ENCODE results near the gene TNFRSF21.
"Not testable (repeated sequence)": the region's sequence is repeated elsewhere in the genome, so short reads cannot be mapped to it uniquely, and the experiment has no call there.

The TNFRSF21 gene

DNA sequence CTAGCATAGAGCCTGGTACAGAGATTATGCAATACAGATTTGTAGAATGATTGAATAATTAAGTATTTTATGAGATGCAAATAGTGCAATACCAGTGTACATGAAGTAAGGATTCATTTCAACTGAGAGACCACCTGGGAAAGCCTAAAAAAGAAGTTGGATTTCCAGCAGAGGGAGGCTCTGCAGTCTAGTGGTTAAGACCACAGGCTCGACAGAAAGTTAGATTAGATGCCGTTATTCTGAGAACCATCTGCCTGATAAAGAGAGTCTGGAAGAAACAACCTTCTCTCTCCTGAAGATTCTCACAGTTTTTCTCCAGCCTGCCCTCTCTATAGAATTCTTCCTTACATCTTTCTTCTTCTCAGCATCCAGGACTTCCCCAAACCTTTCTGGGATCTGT, 13.6 kb upstream of the TNFRSF21 start:
- FAIRE-seq (no peak), DNase-seq (ENCODE audit: insufficient read length, low spot score) (no peak)

DNA sequence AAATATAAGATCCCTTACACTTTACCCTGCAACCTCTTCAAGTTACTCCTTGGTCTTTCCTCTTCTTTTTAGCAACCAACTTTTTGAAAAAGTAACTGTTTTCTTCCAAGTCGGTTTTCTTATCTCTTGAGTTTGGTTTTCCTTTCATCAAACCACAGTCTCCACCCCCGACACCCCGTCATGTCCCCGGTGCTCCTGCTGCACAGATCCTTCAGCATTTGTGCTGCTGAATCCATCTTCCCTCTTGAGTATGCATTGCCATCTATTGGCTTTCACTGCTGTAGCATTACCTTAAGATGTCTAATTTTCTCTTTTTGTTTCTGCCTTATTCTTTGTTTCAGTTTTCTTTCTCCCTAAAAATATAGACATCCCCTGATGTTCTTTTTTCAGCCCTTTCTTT, 11.9 kb upstream of the TNFRSF21 start:
- no peak for DNase-seq (ENCODE audit: insufficient read length, low spot score)

DNA sequence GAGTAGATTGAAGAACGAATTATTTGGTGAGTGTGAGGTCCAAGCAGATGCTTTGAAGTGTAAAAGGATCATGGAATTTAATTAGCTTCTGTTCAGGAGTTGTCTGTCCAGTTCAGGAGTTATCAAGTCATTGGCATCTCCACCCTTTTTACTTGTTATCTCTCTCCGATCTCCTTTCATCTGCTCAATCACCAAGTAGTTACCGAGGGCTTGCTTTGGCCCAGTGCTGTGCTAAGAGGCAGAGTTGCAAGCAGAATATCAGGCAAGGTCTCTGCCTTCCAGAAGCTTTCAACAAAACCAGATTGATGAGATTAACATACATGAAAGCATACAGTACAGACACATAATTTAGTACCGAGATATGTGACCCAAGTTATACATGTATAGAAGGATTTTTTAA, 10.2 kb upstream of the TNFRSF21 start:
- no peak for FAIRE-seq

More for the DNA sequence above, 11.9 kb upstream of the TNFRSF21 start:
- no peak for FAIRE-seq

DNA sequence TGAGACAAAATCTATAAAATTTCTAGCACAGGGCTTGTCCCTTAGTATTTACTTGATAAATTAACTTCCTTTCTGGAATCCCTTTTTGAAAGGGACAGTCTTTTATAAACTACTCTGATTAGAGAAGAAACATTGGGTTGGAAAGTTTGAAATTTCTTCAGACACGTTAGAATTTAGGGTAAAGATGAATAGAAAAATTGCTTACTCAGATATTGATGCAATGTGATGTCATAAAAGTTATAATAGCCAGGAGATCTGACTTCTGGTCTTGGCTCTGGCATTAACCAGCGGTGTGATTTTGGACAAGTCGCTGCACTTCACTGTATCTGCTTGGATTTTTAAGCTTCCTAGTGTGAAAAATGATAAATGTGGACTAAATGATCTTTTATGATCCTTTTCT, 9.7 kb upstream of the TNFRSF21 start:
- FAIRE-seq (no peak), DNase-seq (ENCODE audit: insufficient read length, low spot score) (no peak)

More for the DNA sequence above, 10.2 kb upstream of the TNFRSF21 start:
- no peak for DNase-seq (ENCODE audit: insufficient read length, low spot score)

DNA sequence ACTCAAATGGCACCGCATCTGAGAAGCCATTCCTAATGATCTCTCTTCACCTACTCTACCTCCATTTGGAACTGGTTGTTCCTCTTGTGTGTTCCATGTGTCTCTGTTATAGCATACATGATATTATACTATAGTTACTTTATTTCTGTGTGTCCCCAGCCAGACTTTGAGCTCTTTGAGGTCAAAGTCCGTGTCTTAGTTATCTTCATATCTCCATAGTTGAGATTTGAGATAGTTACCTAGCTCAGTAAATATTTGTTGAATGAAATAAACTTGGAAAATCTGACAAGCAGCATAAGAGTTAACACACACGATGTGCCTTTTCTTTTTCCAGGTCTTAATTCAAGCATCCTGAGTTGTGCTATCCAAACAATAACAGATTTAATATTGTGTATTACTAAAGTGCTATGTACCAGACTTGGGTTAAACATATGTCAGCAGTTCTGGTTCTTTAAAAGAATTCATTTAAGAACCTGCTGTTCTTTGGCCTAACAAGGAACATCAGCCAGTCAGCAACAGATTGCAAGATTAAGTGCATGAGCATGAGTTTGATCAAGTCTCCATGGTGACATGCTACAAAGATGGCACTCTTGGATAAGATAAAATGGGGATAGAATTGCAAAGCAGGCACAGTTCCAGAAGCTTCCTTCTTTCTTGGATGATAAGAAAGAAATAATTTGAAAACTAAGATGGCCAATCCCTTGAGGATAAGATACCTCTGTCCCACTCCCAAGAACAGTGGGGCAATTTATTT, 8.7 kb upstream of the TNFRSF21 start:
- FAIRE-seq: no peak

DNA sequence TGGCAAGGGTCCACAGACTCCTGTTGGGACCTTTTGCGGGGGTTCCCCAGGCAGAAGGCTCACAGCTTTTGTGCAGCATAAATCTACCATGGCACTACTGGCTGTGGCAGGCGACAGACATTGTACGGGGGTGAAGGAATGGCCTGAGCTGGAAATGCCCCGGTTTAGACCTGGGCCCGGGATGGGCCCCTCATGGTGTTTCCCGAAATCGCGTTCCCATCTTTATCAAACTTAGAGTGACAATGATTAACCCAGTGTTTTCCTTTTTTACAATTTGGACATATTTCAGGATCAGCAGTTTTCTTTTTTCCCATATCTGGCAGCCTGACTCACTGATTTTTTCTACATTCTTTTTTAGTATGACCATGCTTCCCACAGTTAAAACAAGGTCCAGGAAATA, 5.5 kb upstream of the TNFRSF21 start:
- not testable (repeated sequence) for FAIRE-seq

More for the DNA sequence above, 8.7 kb upstream of the TNFRSF21 start:
- DNase-seq (ENCODE audit: insufficient read length, low spot score): no peak

DNA sequence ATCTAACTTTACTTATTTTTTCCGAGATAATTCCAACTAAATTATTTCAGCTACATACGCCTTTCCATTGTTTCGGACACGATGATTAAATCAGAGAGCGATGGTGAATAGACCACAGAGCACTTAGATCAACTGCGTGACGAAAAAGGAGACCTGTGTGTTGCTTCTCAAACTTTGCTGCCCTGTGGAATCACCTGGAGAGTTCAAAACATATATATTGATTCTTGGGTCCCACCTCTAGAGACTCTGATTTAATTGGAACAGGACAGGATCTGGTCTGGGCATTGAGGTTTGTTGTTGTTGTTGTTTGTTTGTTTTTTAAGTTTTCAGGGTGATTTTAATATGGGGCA, 401 bp upstream of the TNFRSF21 start:
- no peak for FAIRE-seq
- DNase-seq (ENCODE audit: insufficient read length, low spot score): peak; percentile 6

More for the DNA sequence above, 5.5 kb upstream of the TNFRSF21 start:
- not testable (repeated sequence) for DNase-seq (ENCODE audit: insufficient read length, low spot score)

DNA sequence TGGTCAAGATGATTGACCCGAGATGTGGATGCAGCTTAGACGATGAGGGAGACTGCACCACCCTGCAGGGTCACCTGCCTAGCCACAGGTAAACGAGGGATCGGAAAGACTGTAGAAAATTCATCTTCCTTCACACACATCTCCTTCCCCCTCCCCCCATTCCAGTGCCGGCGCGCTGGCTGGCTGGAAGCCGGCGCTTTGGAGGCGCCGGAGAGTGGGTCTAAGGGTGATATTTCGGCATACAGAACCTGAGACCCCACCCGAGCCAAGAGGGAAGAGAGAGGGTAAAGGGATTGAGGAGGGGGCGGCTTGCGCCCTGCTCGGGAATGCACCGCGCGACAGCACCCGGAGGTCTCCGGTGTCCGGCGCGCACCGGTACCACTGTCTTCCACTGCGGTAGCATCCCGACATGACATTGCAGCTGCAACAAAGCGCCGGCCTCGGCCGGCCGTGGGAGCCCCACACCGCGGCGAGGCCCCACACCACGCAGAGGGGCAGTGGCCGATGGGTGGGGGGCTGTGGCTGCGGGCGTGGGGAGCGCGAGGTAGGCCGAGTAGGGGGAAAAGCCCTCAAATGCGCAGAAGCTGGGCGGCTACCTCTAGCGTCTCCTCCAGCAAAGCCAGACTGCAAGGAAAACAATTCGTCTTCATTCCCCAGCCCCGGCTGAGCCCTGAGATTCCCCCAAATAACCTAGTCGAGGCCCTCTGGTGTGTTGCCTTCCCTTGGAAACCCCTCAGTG, 984 bp downstream of the TNFRSF21 start:
- no peak for FAIRE-seq
- DNase-seq (ENCODE audit: insufficient read length, low spot score): peak; percentile 40

DNA sequence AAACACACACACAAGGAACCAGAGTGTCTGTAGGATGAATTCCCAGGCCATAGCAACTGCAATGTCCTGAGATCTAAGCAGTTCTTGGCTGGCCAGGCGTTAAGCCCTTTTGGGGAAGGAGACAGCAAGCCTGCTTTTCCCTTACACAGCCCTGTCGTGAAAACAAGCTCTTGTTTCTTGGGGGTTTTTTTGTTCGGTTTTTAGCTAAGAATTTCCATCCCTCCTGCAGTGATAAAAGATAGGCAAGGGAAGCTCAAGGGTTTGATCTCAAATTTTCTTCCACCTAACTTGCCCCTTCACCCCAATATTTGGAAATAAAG, 1.5 kb downstream of the TNFRSF21 start:
- no peak for DNase-seq (ENCODE audit: insufficient read length, low spot score)
- FAIRE-seq: no peak

DNA sequence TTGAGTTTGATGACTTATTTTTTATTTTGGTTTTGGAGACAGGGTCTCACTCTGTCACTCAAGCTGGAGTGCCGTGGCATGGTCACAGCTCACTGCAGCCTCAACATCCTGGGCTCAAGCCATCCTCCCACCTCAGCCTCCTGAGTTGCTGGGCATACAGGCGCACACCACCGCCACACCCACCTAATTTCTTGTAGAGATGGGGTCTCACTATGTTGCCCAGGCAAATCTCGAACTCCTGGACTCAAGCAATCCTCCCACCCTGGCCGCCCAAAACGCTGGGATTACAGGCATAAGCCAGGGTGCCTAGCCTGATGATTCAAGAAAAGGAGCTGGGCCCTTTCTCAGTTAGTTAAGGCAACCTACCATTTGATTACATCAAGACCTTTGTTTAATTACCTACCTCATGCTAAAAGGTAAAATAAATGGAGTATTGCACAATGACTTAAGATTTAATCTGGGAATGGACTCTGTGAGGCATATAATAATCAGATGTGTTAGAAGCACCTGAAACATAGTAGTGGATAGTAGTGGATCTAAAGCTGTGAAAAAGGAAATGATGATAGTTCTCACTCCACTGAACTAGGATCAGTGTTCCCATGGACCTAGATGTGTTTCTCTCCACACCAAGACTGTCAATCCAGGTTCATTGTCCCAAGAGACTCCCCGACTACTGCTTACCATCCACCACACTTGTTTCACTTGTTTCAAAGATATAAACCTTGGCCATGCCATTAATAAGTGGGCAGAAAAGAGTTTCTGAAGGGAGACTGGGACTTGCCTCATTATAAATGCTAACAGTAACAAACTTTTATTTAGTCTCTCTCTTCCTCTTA, 2.1 kb downstream of the TNFRSF21 start:
- FAIRE-seq: no peak
- DNase-seq (ENCODE audit: insufficient read length, low spot score): no peak

DNA sequence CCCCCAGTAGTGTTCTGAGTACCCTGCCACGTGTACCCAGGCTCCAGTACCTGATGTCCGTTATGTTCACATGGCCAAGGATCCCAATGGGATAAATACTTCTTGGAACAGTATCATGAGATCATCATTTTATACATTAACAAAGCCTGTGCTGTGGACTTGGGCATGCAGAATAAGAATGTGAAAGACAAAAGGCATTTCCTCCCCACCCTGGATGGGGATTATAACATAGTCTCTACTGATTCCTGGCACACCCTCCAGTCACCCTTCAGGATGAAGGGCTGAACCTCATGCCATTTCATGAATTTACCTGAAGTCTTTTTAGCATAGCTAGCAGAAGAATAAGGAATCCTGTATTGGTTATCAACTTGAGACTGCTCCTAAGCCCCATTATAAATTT, 2.8 kb downstream of the TNFRSF21 start:
- no peak for FAIRE-seq
- no peak for DNase-seq (ENCODE audit: insufficient read length, low spot score)

DNA sequence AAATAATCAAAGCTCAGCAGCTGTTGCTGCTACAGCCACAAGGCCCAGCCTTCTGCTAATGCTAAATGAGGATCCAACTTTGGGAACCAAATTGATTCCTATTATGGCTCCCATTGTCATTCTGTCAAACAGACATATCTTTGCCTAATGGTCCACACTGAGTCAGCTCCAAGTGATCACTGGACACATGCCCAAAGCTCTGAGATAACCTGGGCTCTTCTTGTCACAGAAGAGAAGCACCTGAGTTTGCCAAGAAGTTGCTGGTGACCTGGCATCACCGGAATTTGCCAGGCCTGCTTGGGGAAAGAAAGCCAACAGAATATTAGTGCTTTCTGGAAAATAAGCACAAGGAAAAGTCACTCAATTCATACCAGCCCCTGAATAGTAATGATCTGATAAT, 5.8 kb downstream of the TNFRSF21 start:
- no peak for FAIRE-seq
- DNase-seq (ENCODE audit: insufficient read length, low spot score): no peak

DNA sequence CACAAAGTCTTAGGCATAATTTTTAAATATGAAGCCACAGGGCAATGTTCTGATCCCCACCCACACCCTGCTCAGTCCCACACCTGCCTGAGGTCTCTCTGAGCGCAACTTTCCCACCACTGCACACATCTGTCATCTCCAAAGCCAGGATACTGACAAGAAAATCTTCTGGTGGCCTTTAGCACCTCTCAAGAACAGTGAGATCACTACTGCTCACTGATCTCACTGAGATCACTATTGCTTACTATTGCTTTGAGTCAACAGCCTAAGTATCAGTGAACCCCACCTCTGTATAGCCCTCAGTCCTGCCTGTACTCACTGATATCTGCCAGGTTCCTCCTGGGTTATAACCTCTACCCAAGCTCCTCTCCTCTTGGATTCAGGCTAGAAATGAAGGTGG, 6.4 kb downstream of the TNFRSF21 start:
- DNase-seq (ENCODE audit: insufficient read length, low spot score) (no peak), FAIRE-seq (no peak)

DNA sequence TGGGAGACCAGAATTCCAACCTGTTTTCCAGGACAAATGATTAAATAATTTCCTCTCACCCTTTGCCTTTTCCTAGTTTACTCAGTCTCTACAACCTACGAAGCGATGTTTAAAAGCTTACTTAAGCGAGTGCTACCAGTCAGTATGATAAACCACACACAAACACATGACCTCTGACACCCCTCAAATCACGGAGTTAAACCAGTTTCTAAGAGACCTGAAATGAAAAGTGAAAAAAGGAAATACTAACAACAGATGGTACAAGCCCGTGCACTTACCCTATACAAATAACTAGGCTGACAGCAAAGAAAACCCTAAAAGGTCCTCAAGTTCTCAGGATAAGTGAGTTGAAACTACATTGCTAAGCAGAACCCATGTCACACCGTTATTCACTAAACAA, 7.7 kb downstream of the TNFRSF21 start:
- FAIRE-seq (no peak), DNase-seq (ENCODE audit: insufficient read length, low spot score) (no peak)

DNA sequence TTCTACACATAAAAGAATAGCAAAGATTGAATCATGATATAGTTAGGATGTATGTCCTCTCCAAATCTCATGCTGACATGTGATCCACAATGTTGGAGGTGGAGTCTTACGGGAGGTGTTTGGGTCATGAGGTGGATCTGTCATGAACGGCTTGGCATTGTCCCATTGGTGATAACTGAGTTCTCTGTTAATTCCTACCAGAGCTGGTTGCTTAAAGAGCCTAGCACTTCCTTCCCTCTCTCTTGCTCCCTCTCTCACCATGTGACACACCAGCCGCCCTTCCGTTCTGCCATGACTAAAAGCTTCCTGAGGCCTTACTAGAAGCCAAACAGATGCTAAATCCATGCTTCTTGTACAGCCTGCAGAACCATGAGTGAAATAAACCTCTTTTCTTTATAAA, 8.3 kb downstream of the TNFRSF21 start:
- DNase-seq (ENCODE audit: insufficient read length, low spot score) (no peak), FAIRE-seq (no peak)

DNA sequence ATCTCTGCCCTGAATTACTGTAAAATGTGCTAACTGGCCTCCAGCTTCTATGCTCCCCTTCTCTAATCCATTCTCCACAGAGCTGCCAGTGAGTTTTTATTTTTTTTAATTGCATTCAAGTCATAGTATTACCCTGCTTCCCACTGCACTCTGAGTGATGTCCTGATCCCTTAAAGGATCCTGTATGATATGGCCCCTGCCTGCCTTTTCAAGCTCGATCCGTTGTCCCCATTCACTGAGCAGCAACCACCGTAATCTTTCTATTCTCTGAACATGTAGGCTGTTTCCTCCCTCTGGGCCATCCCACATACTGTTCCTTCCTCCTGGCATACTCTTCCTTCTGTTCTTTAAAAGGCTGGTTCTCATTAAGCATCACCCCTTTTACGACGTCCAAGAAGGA, 9.3 kb downstream of the TNFRSF21 start:
- FAIRE-seq (no peak), DNase-seq (ENCODE audit: insufficient read length, low spot score) (no peak)

DNA sequence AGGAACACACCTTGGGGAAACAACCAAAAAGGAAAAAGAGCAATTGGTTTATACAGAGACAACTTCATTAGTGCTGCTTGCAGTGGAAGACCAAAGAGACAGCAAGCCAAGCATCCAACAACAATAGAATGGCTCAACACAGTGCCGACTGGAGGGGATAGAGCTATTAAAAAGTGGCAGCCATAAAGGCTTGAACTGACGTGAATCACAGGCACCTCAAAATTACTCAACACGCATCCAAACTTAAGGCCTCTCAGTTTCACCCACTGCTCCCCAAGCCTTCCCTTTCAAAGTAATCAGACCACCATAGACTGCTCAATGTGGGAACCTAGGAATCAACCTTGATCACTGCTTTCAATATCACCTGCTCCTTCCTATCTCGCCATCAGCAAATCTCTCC, 9.7 kb downstream of the TNFRSF21 start:
- no peak for FAIRE-seq
- no peak for DNase-seq (ENCODE audit: insufficient read length, low spot score)

DNA sequence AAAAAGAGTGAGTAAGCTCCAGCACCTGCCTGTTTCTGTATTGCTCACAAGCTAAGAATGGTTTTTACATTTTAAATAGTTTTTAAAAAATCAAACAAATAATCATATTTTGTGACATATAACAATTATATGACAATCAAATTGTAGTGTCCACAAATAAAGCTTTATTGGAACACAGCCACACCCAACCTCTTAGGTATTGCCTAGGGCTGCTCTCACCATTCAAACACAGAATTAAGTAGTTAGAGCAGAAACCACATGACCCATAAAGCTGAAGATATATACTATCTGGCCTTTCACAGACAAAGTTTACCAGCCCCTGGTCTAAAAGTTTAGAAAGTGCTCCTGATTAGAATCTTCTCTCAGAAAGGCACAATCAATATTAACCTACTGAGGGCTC, 11.2 kb downstream of the TNFRSF21 start:
- DNase-seq (ENCODE audit: insufficient read length, low spot score) (no peak), FAIRE-seq (no peak)

DNA sequence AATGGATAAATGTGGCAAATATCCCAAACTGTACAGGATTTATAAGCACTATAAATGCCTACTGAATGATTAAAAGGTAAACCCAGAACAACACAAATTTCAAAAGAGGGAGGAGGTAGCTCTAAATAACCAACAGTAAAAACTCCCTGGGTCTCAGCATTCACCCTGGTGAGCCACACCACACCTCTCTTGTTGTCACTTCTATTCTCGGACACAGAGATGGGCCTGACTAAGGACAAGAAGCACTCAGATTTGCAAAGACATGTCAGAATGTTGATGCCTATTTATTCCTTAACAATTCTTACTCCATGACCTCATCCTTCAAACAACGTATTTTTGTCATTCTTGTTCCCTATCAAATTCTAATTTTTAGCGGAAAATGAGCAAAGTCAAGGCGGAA, 14.7 kb downstream of the TNFRSF21 start:
- FAIRE-seq (no peak), DNase-seq (ENCODE audit: insufficient read length, low spot score) (no peak)

DNA sequence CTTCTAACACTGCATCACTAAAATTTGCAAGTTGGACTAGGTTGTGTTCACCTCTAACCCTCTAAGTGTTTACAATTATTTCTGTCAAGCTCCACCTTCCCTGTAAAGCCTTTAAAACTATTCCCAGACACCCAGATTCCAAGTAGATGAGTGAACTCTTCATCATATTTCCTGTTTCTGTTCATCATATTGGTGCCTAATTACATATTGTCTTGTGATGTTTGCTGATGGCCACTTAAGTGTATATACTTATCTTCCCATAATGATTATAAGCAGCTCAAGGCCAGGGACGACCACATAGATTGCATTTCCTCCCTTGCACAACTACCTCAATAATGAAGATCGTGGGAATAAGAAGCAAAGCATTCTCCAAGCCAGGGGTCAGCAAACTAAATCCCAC, 16.8 kb downstream of the TNFRSF21 start:
- FAIRE-seq: no peak

DNA sequence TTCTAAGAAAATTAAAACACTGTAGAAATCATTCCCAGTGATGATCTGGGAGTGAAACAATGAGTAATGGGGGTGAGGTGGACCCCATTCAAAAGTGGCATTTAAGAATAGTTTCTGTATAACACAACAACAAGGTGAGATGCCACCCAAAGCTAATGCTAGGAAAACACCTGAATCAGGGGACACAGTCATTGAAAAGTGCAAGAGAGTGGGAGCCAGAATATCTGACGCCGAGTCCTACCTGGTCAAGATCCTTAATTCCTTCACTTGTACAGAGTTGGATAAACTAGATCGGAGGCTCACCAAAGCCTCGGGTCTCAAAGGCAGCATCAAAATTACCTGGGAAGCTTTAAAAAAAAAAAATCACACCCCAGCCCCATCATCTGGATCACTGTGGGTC, 17.7 kb downstream of the TNFRSF21 start:
- DNase-seq (ENCODE audit: insufficient read length, low spot score) (no peak), FAIRE-seq (no peak)

More for the DNA sequence above, 16.8 kb downstream of the TNFRSF21 start:
- DNase-seq (ENCODE audit: insufficient read length, low spot score): no peak
